Hematopoietic multipotent progenitor cell (in vitro differentiated cells): ENCODE measurements around the gene RPL37. TPM values are rescaled to one million over a fixed set of nuclear protein-coding genes. Genes with fewer than 3 reads are reported as not detected.
A peak's percentile ranks its signal among the peaks of the same experiment; 100 is the strongest.

Source experiments
- small RNA-seq: library from RNA; depleted of rRNA; stranded (forward); fragments of <200 nt; gene quantifications from one replicate; pipeline ENCODE3, GENCODE V24; 2012
- total RNA-seq: library from RNA; depleted of rRNA; stranded (reverse); fragments of >200 nt; gene quantifications from one replicate; pipeline ENCODE4 v1.2.3, GENCODE V29; 2012

Gene RPL37
- total RNA-seq, 1 donor: 101 TPM

Small RNA genes within 50 kb of the gene (small RNA-seq; reads per million reads assigned to genes)
- gene RF00191: not detected
- gene SNORD72: 1.9 reads per million, percentile 65 among the genes with 10 or more reads in this experiment

Other genes with a start within 250 kb of the RPL37 start
- 323 TPM for gene PTGER4, start 155.3 kb downstream of the RPL37 start, total RNA-seq
- gene TTC33, start 79.3 kb downstream of the RPL37 start, total RNA-seq: 3.8 TPM
- 27.5 TPM for gene PRKAA1, start 36.8 kb downstream of the RPL37 start, total RNA-seq
- gene CARD6, start 6.1 kb upstream of the RPL37 start, total RNA-seq: 4.3 TPM
- not detected for gene C7, start 74.3 kb upstream of the RPL37 start, total RNA-seq
- gene MROH2B, start 236.1 kb upstream of the RPL37 start, total RNA-seq: not detected